MCF 10A (cell line): ENCODE measurements around the gene GRIK2. TPM values are rescaled to one million over a fixed set of nuclear protein-coding genes. Genes with fewer than 3 reads are reported as not detected.

ENCODE experiments used
- BruUV-seq: library from RNA; stranded (reverse); fragments of 400-500 nt; replicated peaks from 2 replicates; lab custom pipeline; 2021; lab: Mats Ljungman, UMichigan
- CTCF ChIA-PET: fragments of 300-600 bp; sonication (Branson Sonifier 250); formaldehyde crosslinking; extraction: SDS; loops from one replicate; lab custom pipeline; 2021; ENCODE audit warnings: antibody characterized with exemption, inconsistent platforms; lab: Yijun Ruan, JAX
- POLR2A ChIA-PET: fragments of 300-600, 350-650 bp; sonication (Branson Sonifier 250); formaldehyde crosslinking; extraction: SDS; loops from one replicate; lab custom pipeline; 2020; ENCODE audit warnings: antibody characterized with exemption, inconsistent platforms; lab: Yijun Ruan, JAX
- DNase-seq: peaks from one replicate; pipeline ENCODE4 v3.0.0-alpha.2; 2018; ENCODE audit not compliant: unreplicated experiment
- H3K27ac Mint-ChIP-seq: one replicate; pipeline ENCODE4 v1.8.0; 2022; ENCODE audit warnings: mild to moderate bottlenecking, low read depth, mixed read lengths; ENCODE audit not compliant: unreplicated experiment
- H3K27me3 Mint-ChIP-seq: one replicate; pipeline ENCODE4 v1.8.0; 2022; ENCODE audit warnings: mixed read lengths; ENCODE audit not compliant: insufficient read depth, unreplicated experiment
- H3K36me3 Mint-ChIP-seq: one replicate; pipeline ENCODE4 v1.8.0; 2022; ENCODE audit warnings: mild to moderate bottlenecking, moderate library complexity, mixed read lengths; ENCODE audit not compliant: insufficient read depth, unreplicated experiment
- H3K4me1 Mint-ChIP-seq: one replicate; pipeline ENCODE4 v1.8.0; 2022; ENCODE audit warnings: mixed read lengths; ENCODE audit not compliant: insufficient read depth, unreplicated experiment
- H3K4me3 Mint-ChIP-seq: one replicate; pipeline ENCODE4 v1.8.0; 2022; ENCODE audit warnings: mild to moderate bottlenecking, moderate library complexity, mixed read lengths; ENCODE audit not compliant: unreplicated experiment
- H3K9me3 Mint-ChIP-seq: one replicate; pipeline ENCODE4 v1.8.0; 2022; ENCODE audit warnings: mixed read lengths; ENCODE audit not compliant: unreplicated experiment
- intact Hi-C: fragments of 100-400 bp; cut with micrococcal nuclease; formaldehyde crosslinking; loops from 2 replicates; pipeline ENCODE4 v1.14.1; 2022
- total RNA-seq: library from RNA; stranded (reverse); gene quantifications from 2 replicates; pipeline ENCODE4 v1.2.3, GENCODE V29; 2022
- TF ChIP-seq, protein P1 (sequence below): fragments of 200-600 bp; IDR thresholded peaks from one replicate; pipeline ENCODE4 v1.8.0; 2022; ENCODE audit warnings: antibody characterized with exemption, mild to moderate bottlenecking; ENCODE audit not compliant: unreplicated experiment

GRIK2 gene
- total RNA-seq, 1 experiment from 2014 or later, result 0.89 TPM

DNA sequence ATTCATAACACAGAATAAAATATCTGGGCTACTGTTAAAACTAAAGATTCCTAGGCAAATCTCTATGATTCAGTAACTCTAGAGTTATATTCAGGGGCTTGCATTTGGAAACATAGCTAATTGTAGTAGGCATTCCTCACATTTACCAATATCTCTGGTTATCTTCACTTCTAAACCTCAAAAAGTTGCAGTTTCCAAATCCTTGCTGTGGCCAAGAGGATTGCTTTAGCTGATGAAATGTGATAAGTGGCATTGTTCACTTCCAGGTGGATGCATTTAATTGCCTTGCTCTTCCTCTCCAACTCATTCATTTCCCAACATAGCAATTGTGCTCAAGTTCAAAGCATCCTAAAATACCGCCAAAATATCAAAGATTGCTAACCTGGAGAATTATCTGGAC, 246.6 kb downstream of the GRIK2 start:
- H3K27me3 Mint-ChIP-seq, result no peaks in the 10 kb centered on the region
- ChIA-PET POLR2A (no interaction called here), CTCF (no interaction called here)
- no peaks in the 10 kb centered on the region for H3K4me1 Mint-ChIP-seq
- intact Hi-C loops, result loop anchor here (10.0 kb wide), 1 partner anchor 525 kb away; no protein-coding TSS in a partner anchor
- BruUV-seq, result no TSS peak
- no peaks in the 10 kb centered on the region for H3K36me3 Mint-ChIP-seq
- H3K9me3 Mint-ChIP-seq, result peaks cover 18% of the 10 kb centered on the region
- no peak overlapping the region for H3K4me3 Mint-ChIP-seq
- TF ChIP-seq, protein P1, sequence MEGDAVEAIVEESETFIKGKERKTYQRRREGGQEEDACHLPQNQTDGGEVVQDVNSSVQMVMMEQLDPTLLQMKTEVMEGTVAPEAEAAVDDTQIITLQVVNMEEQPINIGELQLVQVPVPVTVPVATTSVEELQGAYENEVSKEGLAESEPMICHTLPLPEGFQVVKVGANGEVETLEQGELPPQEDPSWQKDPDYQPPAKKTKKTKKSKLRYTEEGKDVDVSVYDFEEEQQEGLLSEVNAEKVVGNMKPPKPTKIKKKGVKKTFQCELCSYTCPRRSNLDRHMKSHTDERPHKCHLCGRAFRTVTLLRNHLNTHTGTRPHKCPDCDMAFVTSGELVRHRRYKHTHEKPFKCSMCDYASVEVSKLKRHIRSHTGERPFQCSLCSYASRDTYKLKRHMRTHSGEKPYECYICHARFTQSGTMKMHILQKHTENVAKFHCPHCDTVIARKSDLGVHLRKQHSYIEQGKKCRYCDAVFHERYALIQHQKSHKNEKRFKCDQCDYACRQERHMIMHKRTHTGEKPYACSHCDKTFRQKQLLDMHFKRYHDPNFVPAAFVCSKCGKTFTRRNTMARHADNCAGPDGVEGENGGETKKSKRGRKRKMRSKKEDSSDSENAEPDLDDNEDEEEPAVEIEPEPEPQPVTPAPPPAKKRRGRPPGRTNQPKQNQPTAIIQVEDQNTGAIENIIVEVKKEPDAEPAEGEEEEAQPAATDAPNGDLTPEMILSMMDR, result no peak
- H3K27ac Mint-ChIP-seq, result no peak overlapping the region
- no peak for DNase-seq

DNA sequence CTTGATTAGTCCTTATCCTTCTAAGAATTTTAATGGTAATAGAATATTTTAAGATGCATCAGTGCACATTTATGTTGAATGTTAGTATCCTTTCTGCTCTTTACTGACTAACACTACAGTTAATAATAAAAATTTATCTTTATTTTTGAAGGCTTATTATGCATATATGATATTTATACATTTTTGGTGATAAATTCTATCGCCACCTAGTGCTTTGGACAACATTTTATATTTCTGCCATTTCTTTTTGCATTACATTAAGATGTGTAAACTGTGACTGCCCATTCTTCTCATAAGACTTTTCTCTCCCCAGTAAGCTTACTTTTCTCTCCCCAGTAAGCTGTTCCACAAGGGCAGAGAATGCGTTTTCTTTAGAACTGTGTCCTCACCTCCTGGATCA, 252.3 kb downstream of the GRIK2 start:
- Mint-ChIP-seq H3K27me3 (no peaks in the 10 kb centered on the region), H3K36me3 (no peaks in the 10 kb centered on the region), H3K4me3 (no peak overlapping the region), H3K4me1 (no peaks in the 10 kb centered on the region), H3K9me3 (no peaks in the 10 kb centered on the region), H3K27ac (no peak overlapping the region)
- intact Hi-C loops, result loop anchor here (5.0 to 10.0 kb wide), 2 partner anchors 248 to 531 kb away; no protein-coding TSS in a partner anchor
- no TSS peak for BruUV-seq
- TF ChIP-seq, protein P1, result no peak
- DNase-seq, result no peak
- ChIA-PET POLR2A (no interaction called here), CTCF (interaction anchor here (0.7 to 0.9 kb wide), 2 partner anchors 464 to 722 kb away, joined by 3 read pairs; no protein-coding TSS in a partner anchor)

DNA sequence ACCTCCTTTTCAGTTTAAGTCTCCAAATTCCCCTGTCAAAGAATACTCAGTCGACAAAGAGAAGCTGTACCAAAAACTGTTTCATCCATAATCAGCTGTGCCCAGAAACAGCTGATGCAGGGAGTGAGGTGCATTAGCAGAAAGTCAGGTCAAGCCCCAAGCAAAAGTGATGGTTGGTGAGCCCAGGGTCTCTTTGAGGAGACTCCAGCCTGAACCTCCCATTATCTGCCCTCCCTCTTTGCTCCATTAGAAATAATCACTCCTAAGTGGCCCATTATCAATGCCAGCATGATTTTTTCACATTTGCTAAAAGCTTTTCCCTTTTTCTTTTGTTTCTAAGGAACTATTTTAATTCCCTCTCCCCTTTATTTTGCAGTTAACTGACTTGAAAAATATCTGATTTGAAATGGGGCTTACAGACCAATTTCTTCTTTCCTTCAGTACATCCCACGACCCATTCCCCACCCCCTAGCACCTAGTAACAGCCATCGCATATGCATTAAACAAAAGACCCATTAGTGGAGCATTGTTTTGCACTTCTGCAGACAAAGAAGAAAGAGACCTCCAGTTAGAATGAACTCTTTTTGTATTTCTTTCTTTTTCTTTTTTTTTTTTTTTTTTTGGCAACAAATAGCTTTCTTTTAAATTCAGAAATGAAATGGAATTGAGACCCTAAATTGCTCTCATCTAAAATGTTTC, 257.0 kb downstream of the GRIK2 start:
- Mint-ChIP-seq H3K27ac (no peak overlapping the region), H3K4me3 (no peak overlapping the region), H3K36me3 (no peaks in the 10 kb centered on the region), H3K9me3 (no peaks in the 10 kb centered on the region), H3K27me3 (no peaks in the 10 kb centered on the region), H3K4me1 (peaks cover 6% of the 10 kb centered on the region)
- CTCF ChIA-PET, result interaction anchor here (0.6 kb wide), 1 partner anchor 57 kb away, joined by 3 read pairs; no protein-coding TSS in a partner anchor
- no peak for DNase-seq
- intact Hi-C loops, result no loop called here
- TF ChIP-seq, protein P1, result no peak
- POLR2A ChIA-PET, result no interaction called here
- no TSS peak for BruUV-seq

DNA sequence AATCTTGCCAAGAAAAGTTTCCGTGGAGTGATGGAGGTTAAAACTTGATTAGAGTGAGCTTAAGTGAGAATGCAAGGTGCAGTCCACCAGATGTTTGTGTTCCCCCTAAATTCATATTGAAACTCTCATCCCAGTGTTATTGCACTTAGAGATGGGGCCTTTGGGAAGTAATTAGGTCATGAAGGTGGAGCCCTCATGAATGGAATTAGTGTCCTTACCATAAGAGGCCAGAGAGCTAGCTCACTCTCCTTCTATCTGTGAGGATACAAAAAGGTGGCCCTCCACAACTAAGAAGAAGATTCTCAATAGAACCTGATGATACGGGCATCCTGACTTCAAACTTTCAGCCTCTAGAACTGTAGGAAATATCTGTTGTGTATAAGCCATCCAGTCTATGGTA, 258.6 kb downstream of the GRIK2 start:
- CTCF ChIA-PET, result interaction anchor here (0.6 kb wide), 1 partner anchor 67 kb away, joined by 3 read pairs; no protein-coding TSS in a partner anchor
- POLR2A ChIA-PET, result interaction anchor here (0.7 kb wide), 1 partner anchor 16 kb away, joined by 3 read pairs; no protein-coding TSS in a partner anchor
- Mint-ChIP-seq H3K27me3 (no peaks in the 10 kb centered on the region), H3K9me3 (no peaks in the 10 kb centered on the region), H3K27ac (no peak overlapping the region), H3K4me1 (peaks cover 6% of the 10 kb centered on the region), H3K36me3 (no peaks in the 10 kb centered on the region), H3K4me3 (no peak overlapping the region)
- intact Hi-C loops, result no loop called here
- no peak for DNase-seq
- TF ChIP-seq, protein P1, result no peak
- BruUV-seq, result no TSS peak
